SK-N-SH treated with all-trans-retinoic acid at 6 μM for 48 hours (cell line): Measurements from ENCODE around the gene WDR87.

Source experiments
- ATAC-seq: fragments of 200-7000 bp; cut with Tn5 transposase; 3 replicates; pipeline ENCODE4 v1.9.1; 2020; ENCODE audit warnings: mild to moderate bottlenecking, moderate library complexity
- ARNTL ChIP-seq: fragments of 450-650 bp; formaldehyde crosslinking; IDR thresholded peaks from 2 replicates; pipeline ENCODE4 v1.5.0; 2020; ENCODE audit warnings: low read depth, mild to moderate bottlenecking, moderate library complexity, borderline replicate concordance
- BACH2 ChIP-seq: fragments of 250-450 bp; sonication (Bioruptor Pico); IDR thresholded peaks from 2 replicates; pipeline ENCODE4 v1.9.0; 2021; ENCODE audit warnings: mild to moderate bottlenecking, borderline replicate concordance
- CREB5 ChIP-seq: fragments of 250-450 bp; sonication (Bioruptor Pico); IDR thresholded peaks from 2 replicates; pipeline ENCODE4 v1.5.1; 2020; ENCODE audit warnings: low read depth, mild to moderate bottlenecking, moderate library complexity
- CSDC2 ChIP-seq: fragments of 250-450 bp; sonication (Bioruptor Pico); IDR thresholded peaks from 2 replicates; pipeline ENCODE4 v1.5.0; 2020; ENCODE audit warnings: mild to moderate bottlenecking, moderate library complexity
- CSRNP3 ChIP-seq: fragments of 250-450 bp; sonication (Bioruptor Pico); IDR thresholded peaks from 2 replicates; pipeline ENCODE4 v1.5.1; 2021; ENCODE audit warnings: mild to moderate bottlenecking, moderate library complexity
- ESRRG ChIP-seq: fragments of 250-450 bp; sonication (Bioruptor Pico); IDR thresholded peaks from 2 replicates; pipeline ENCODE4 v1.6.1; 2021; ENCODE audit warnings: mild to moderate bottlenecking
- OSR1 ChIP-seq: fragments of 250-450 bp; sonication (Bioruptor Pico); IDR thresholded peaks from 2 replicates; pipeline ENCODE4 v1.8.0; 2022; ENCODE audit warnings: moderate library complexity, mild to moderate bottlenecking, inconsistent platforms
- PATZ1 ChIP-seq: fragments of 250-450 bp; sonication (Bioruptor Pico); IDR thresholded peaks from 2 replicates; pipeline ENCODE4 v1.8.0; 2020; ENCODE audit warnings: mild to moderate bottlenecking, moderate library complexity, borderline replicate concordance
- POU6F1 ChIP-seq: fragments of 250-450 bp; sonication (Bioruptor Pico); IDR thresholded peaks from 2 replicates; pipeline ENCODE4 v1.8.0; 2021; ENCODE audit warnings: low read depth, mild to moderate bottlenecking, moderate library complexity, borderline replicate concordance
- PPARA ChIP-seq: fragments of 250-450 bp; sonication (Bioruptor Pico); IDR thresholded peaks from 2 replicates; pipeline ENCODE4 v1.5.0; 2020; ENCODE audit warnings: mild to moderate bottlenecking, borderline replicate concordance
- RARB ChIP-seq: fragments of 250-450 bp; sonication (Bioruptor Pico); IDR thresholded peaks from 2 replicates; pipeline ENCODE4 v1.8.0; 2021; ENCODE audit warnings: mild to moderate bottlenecking, moderate library complexity
- SNAI2 ChIP-seq: fragments of 250-450 bp; sonication (Bioruptor Pico); IDR thresholded peaks from 2 replicates; pipeline ENCODE4 v1.5.0; 2020; ENCODE audit warnings: mild to moderate bottlenecking, moderate library complexity
- TCF4 ChIP-seq: fragments of 250-450 bp; sonication (Bioruptor Pico); IDR thresholded peaks from 2 replicates; pipeline ENCODE4 v1.8.0; 2021; ENCODE audit warnings: mild to moderate bottlenecking, moderate library complexity, borderline replicate concordance
- TOX ChIP-seq: fragments of 250-450 bp; sonication (Bioruptor Pico); IDR thresholded peaks from 2 replicates; pipeline ENCODE4 v1.8.0; 2021; ENCODE audit warnings: mild to moderate bottlenecking, moderate library complexity, borderline replicate concordance
- ZC3H10 ChIP-seq: fragments of 250-450 bp; sonication (Bioruptor Pico); IDR thresholded peaks from 2 replicates; pipeline ENCODE4 v1.5.1; 2021; ENCODE audit warnings: mild to moderate bottlenecking, moderate library complexity
- ZFP3 ChIP-seq: fragments of 250-450 bp; sonication (Bioruptor Pico); IDR thresholded peaks from 2 replicates; pipeline ENCODE4 v1.5.0; 2020; ENCODE audit warnings: mild to moderate bottlenecking, moderate library complexity
- ZFP30 ChIP-seq: fragments of 450-650 bp; formaldehyde crosslinking; IDR thresholded peaks from 2 replicates; pipeline ENCODE4 v1.5.0; 2022; ENCODE audit warnings: mild to moderate bottlenecking, moderate library complexity
- ZNF565 ChIP-seq: fragments of 450-650 bp; formaldehyde crosslinking; conservative IDR thresholded peaks from 2 replicates; pipeline ENCODE4 v1.5.0; 2020; ENCODE audit warnings: low read depth, mild to moderate bottlenecking, moderate library complexity
- ZNF70 ChIP-seq: fragments of 450-650 bp; formaldehyde crosslinking; IDR thresholded peaks from 2 replicates; pipeline ENCODE4 v1.5.0; 2020; ENCODE audit warnings: mild to moderate bottlenecking, moderate library complexity
- TF ChIP-seq, protein P1 (sequence below): fragments of 250-450 bp; sonication (Bioruptor Pico); IDR thresholded peaks from 2 replicates; pipeline ENCODE4 v1.5.0; 2020; ENCODE audit warnings: mild to moderate bottlenecking, moderate library complexity

The WDR87 gene

DNA sequence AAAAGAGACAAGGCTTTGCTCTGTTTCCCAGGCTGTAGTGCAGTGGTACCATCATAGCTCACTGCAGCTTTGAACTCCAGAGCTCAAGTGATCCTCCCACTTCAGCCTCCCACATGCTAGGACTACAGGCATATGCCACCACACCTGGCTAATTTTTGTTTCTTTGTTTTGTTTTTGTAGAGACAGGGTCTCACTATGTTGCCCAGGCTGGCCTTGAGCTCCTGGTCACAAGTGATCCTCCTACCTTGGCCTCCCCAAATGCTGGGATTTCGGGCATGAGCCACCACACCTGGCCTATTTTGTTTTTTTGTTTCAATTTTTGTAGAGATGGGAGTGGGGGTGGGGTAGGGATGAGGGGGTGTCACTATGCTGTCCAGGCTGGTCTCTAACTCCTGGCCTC lies 6.9 kb downstream of the WDR87 start:
- no peak for TF ChIP-seq ZFP30 (CRISPR knock-in tag)
- TF ChIP-seq TOX (CRISPR knock-in tag) = no peak
- no peak for TF ChIP-seq BACH2 (CRISPR knock-in tag)
- TF ChIP-seq CSRNP3 (CRISPR knock-in tag) = no peak
- TF ChIP-seq TCF4 (CRISPR knock-in tag) = no peak
- TF ChIP-seq CREB5 (CRISPR knock-in tag) = no peak
- no peak for TF ChIP-seq ZNF565 (CRISPR knock-in tag)
- no peak for TF ChIP-seq ARNTL (CRISPR knock-in tag)
- no peak for TF ChIP-seq ESRRG (CRISPR knock-in tag)
- no peak for TF ChIP-seq OSR1 (CRISPR knock-in tag)
- TF ChIP-seq CSDC2 (CRISPR knock-in tag) = no peak
- no peak for ATAC-seq

GRCh38 chr19:37896180-37896579 lies 10.2 kb downstream of the WDR87 start:
- no peak for ATAC-seq

DNA sequence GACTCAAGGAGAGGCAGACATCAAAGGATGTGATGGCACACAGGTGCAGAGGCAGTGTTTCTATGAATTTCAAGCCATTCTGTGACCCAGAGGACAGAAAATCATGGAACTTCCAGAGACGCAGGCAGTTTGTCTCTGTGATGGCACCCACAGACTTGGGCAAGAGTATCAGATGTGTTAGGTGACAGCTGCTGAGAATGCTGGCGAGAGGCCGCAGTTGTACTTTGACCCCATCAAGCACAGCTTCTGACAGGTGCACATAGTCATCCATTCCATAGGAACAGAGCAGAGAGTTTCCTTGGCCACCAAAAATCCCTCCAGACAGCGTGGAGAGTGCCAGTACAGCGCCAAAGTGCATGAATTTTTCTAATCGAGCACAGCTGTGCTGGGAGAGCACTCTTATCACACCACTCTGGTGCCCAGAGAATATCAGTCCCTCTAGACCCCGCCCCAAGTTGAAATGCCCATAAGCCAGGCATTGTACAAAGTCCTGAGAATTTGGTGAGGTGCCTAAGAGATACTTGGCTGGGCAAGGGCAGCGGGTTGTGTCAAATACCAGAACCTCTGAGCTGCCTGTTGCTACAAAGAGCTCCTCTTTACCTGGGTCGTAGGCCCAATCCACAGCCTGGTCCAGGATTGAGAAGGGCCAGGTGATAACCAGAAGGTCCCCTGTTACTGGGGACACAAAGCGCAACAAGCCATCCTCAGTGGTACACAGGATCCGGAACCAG lies 12.4 kb downstream of the WDR87 start:
- ATAC-seq = no peak
- no peak for TF ChIP-seq ARNTL (CRISPR knock-in tag)
- no peak for TF ChIP-seq RARB (CRISPR knock-in tag)
- no peak for TF ChIP-seq TOX (CRISPR knock-in tag)
- TF ChIP-seq CREB5 (CRISPR knock-in tag) = no peak
- no peak for TF ChIP-seq ZNF70
- no peak for TF ChIP-seq TCF4 (CRISPR knock-in tag)
- no peak for TF ChIP-seq SNAI2
- TF ChIP-seq ZNF565 (CRISPR knock-in tag) = no peak
- no peak for TF ChIP-seq CSDC2 (CRISPR knock-in tag)
- no peak for TF ChIP-seq PATZ1 (CRISPR knock-in tag)
- TF ChIP-seq BACH2 (CRISPR knock-in tag) = no peak
- TF ChIP-seq ZFP3 (CRISPR knock-in tag) = no peak
- no peak for TF ChIP-seq PPARA (CRISPR knock-in tag)
- no peak for TF ChIP-seq POU6F1 (CRISPR knock-in tag)
- TF ChIP-seq, protein P1, sequence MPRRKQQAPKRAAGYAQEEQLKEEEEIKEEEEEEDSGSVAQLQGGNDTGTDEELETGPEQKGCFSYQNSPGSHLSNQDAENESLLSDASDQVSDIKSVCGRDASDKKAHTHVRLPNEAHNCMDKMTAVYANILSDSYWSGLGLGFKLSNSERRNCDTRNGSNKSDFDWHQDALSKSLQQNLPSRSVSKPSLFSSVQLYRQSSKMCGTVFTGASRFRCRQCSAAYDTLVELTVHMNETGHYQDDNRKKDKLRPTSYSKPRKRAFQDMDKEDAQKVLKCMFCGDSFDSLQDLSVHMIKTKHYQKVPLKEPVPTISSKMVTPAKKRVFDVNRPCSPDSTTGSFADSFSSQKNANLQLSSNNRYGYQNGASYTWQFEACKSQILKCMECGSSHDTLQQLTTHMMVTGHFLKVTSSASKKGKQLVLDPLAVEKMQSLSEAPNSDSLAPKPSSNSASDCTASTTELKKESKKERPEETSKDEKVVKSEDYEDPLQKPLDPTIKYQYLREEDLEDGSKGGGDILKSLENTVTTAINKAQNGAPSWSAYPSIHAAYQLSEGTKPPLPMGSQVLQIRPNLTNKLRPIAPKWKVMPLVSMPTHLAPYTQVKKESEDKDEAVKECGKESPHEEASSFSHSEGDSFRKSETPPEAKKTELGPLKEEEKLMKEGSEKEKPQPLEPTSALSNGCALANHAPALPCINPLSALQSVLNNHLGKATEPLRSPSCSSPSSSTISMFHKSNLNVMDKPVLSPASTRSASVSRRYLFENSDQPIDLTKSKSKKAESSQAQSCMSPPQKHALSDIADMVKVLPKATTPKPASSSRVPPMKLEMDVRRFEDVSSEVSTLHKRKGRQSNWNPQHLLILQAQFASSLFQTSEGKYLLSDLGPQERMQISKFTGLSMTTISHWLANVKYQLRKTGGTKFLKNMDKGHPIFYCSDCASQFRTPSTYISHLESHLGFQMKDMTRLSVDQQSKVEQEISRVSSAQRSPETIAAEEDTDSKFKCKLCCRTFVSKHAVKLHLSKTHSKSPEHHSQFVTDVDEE = no peak

More at GRCh38 chr19:37896180-37896579, 10.2 kb downstream of the WDR87 start:
- TF ChIP-seq OSR1 (CRISPR knock-in tag) (no peak), TOX (CRISPR knock-in tag) (no peak), SNAI2 (no peak), ZFP3 (CRISPR knock-in tag) (no peak), ZFP30 (CRISPR knock-in tag) (no peak), PPARA (CRISPR knock-in tag) (no peak), ZC3H10 (CRISPR knock-in tag) (no peak), ESRRG (CRISPR knock-in tag) (no peak), RARB (CRISPR knock-in tag) (no peak)
- TF ChIP-seq, protein P1 = no peak
